Measurements from ENCODE around the gene PCDHGB5.
"Not testable (repeated sequence)": the region's sequence is repeated elsewhere in the genome, so short reads cannot be mapped to it uniquely, and the experiment has no call there.

The PCDHGB5 gene

DNA sequence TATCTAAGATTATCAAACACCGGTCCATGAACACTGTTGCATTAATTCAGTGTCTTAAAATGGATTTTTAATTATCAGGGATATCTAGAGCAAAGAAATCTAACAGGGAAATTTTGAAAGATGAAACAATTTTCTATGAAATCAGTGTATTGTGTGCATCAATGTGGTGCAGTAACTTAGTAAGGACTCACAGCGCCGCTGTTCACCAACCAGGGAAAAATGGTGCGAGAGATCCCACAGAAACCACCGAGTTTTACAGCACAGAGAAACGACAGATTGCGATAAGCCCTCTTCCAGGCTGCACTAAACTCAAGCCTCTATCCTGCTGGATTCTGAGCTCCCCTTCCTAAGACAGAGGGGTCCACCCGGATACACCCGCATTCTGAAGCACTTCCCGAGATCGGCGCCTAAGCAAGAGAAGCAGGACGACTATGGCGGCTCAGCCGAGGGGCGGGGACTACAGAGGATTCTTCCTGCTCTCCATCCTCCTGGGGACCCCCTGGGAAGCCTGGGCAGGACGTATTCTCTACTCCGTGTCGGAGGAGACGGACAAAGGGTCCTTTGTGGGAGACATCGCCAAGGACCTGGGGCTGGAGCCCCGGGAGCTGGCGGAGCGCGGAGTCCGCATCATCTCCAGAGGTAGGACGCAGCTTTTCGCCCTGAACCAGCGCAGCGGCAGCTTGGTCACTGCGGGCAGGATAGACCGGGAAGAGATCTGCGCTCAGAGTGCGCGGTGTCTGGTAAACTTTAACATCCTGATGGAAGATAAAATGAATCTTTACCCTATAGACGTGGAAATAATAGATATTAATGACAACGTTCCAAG lies 15.1 kb upstream of the PCDHGB5 start, which contains the start of gene PCDHGA7:
PCDHGA7 (plus strand) TSS at position 274 of the 826 bp plus-strand sequence; CDS start at position 432, 158 bp downstream.
- no peak for DNase-seq

DNA sequence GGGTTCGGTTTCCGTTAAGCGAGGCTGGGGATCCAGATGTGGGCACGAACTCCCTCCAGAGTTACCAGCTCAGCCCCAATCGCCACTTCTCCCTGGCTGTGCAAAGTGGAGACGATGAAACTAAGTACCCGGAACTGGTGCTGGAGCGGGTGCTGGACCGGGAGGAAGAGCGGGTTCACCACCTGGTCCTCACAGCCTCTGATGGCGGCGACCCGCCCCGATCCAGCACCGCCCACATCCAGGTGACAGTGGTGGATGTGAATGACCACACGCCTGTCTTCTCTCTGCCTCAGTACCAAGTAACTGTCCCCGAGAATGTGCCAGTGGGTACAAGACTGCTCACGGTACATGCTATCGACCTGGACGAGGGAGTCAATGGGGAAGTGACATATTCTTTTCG lies 14.4 kb upstream of the PCDHGB5 start:
- DNase-seq, result no peak

DNA sequence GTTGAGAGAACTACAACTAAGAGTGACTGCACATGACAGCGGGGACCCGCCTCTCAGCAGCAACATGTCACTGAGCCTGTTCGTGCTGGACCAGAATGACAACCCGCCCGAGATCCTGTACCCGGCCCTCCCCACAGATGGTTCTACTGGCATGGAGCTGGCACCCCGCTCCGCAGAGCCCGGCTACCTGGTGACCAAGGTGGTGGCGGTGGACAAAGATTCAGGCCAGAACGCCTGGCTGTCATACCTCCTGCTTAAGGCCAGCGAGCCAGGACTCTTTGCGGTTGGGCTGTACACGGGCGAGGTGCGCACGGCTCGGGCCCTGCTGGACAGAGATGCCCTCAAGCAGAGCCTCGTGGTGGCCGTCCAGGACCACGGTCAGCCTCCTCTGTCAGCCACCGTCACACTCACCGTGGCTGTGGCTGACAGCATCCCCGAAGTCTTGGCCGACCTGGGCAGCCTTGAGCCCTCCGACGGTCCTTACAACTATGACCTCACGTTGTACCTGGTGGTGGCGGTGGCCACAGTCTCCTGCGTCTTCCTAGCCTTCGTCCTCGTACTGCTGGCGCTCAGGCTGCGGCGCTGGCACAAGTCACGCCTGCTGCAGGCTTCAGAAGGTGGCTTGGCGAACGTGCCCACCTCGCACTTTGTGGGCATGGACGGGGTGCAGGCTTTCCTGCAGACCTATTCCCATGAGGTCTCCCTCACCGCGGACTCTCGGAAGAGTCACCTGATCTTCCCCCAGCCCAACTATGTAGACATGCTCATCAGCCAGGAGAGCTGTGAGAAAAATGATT lies 13.1 kb upstream of the PCDHGB5 start:
- DNase-seq, result no peak

DNA sequence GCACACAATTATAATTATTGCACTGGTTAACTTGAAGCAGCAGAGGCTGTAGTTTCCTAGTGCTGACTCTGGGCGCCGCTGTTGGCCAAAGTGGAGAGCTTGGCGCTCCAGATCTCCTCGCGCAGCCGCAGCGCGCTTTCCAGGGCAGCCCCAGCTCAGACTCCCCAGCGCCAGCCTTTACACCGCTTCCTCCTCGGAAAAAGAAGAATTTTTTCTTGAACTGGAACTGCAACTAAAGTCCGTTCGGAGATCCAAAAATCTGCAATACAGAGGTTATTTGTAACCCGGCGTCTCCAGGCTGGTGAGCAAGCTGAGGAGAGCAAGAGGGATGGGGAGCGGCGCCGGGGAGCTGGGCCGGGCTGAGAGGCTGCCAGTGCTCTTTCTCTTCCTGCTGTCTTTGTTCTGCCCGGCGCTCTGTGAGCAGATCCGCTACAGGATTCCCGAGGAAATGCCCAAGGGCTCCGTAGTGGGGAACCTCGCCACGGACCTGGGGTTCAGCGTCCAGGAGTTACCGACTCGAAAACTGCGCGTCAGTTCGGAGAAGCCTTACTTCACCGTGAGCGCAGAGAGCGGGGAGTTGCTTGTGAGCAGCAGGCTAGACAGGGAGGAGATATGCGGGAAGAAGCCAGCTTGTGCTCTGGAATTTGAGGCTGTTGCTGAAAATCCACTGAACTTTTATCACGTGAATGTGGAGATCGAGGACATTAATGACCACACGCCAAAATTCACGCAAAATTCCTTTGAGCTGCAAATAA lies 10.0 kb upstream of the PCDHGB5 start, which contains the start of gene PCDHGB4:
PCDHGB4 (plus strand) TSS at position 142 of the 755 bp plus-strand sequence; CDS start at position 329, 187 bp downstream.
- not testable (repeated sequence) for DNase-seq

DNA sequence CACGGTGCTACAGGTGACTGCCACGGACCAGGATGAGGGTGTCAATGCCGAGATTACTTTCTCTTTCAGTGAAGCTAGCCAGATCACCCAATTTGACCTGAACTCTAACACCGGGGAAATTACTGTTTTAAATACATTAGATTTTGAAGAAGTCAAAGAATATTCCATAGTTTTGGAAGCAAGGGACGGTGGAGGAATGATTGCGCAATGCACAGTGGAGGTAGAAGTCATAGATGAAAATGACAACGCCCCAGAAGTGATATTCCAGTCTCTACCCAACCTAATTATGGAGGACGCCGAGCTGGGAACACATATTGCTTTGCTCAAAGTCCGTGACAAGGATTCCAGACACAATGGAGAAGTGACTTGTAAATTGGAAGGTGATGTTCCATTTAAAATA lies 9.1 kb upstream of the PCDHGB5 start:
- no peak for DNase-seq

DNA sequence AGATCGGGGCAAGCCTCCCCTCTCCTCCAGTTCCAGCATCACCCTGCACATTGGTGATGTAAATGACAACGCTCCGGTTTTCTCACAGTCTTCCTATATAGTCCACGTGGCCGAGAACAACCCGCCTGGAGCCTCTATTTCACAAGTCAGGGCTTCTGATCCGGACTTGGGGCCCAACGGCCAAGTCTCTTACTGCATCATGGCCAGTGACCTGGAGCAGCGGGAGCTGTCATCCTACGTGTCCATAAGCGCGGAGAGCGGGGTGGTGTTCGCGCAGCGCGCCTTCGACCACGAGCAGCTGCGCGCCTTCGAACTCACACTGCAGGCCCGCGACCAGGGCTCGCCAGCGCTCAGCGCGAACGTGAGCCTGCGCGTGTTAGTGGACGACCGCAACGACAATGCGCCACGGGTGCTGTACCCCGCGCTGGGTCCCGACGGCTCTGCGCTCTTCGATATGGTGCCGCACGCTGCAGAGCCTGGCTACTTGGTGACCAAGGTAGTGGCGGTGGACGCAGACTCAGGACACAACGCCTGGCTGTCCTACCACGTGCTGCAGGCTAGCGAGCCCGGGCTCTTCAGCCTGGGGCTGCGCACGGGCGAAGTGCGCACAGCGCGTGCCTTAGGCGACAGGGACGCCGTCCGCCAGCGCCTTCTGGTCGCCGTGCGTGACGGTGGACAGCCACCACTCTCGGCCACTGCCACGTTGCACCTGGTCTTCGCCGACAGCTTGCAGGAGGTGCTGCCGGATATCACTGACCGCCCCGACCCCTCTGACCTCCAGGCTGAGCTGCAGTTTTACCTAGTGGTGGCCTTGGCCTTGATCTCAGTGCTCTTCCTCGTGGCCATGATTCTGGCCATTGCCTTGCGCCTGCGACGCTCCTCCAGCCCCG lies 8.3 kb upstream of the PCDHGB5 start:
- DNase-seq, result no peak

DNA sequence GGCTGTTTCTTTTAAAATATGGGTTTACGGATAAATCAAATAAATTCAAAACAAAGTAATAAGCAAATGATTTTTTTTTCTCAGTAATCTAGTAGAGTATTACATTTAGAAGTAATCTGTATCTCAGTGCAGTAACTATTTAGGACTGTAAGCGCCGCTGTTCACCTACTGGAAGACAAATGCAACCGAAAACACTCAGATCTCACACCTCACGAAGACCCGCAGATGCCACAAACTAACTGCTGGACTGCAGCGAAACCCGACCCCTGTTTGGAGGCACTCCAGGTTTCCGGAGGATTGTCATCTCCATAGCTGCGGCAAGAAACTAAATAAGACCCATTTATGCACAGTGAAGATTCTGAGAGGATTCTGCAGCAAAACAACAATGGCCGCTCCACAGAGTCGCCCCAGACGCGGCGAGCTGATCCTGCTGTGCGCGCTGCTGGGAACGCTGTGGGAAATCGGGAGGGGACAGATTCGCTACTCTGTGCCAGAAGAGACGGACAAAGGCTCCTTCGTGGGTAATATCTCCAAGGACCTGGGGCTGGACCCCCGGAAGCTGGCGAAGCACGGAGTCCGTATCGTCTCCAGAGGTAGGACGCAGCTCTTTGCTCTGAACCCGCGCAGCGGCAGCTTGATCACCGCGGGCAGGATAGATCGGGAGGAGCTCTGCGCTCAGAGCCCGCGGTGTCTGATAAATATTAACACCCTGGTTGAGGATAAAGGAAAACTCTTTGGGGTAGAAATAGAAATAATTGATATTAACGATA lies 5.1 kb upstream of the PCDHGB5 start, which contains the start of gene PCDHGA8:
PCDHGA8 (plus strand) TSS at position 205 of the 770 bp plus-strand sequence; CDS start at position 386, 181 bp downstream.
- DNase-seq, result no peak

DNA sequence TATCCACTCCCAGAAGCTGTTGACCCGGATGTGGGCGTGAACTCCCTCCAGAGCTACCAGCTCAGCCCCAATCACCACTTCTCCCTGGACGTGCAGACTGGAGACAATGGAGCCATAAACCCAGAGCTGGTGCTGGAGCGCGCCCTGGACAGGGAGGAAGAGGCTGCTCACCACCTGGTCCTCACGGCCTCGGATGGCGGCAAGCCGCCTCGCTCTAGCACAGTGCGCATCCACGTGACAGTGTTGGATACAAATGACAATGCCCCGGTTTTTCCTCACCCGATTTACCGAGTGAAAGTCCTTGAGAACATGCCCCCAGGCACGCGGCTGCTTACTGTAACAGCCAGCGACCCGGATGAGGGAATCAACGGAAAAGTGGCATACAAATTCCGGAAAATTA lies 4.5 kb upstream of the PCDHGB5 start:
- DNase-seq, result no peak

DNA sequence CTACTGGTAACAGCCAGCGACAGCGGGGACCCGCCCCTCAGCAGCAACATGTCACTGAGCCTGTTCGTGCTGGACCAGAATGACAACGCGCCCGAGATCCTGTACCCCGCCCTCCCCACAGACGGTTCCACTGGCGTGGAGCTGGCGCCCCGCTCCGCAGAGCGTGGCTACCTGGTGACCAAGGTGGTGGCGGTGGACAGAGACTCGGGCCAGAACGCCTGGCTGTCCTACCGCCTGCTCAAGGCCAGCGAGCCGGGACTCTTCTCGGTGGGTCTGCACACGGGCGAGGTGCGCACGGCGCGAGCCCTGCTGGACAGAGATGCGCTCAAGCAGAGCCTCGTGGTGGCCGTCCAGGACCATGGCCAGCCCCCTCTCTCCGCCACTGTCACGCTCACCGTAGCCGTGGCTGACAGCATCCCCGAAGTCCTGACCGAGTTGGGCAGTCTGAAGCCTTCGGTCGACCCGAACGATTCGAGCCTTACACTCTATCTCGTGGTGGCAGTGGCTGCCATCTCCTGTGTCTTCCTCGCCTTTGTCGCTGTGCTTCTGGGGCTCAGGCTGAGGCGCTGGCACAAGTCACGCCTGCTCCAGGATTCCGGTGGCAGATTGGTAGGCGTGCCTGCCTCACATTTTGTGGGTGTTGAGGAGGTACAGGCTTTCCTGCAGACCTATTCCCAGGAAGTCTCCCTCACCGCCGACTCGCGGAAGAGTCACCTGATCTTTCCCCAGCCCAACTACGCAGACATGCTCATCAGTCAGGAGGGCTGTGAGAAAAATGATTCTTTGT lies 3.2 kb upstream of the PCDHGB5 start:
- DNase-seq, result not testable (repeated sequence)

DNA sequence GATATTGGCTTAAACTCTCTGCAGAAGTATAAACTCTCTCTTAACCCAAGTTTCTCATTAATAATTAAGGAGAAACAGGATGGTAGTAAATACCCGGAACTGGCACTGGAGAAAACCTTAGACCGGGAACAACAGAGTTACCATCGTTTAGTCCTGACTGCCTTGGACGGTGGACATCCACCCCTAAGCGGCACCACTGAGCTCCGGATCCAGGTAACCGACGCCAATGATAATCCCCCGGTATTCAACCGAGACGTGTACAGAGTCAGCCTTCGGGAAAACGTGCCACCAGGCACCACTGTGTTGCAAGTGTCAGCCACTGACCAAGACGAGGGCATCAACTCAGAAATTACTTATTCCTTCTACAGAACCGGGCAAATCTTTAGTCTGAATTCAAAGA lies 861 bp downstream of the PCDHGB5 start:
- no peak for DNase-seq

DNA sequence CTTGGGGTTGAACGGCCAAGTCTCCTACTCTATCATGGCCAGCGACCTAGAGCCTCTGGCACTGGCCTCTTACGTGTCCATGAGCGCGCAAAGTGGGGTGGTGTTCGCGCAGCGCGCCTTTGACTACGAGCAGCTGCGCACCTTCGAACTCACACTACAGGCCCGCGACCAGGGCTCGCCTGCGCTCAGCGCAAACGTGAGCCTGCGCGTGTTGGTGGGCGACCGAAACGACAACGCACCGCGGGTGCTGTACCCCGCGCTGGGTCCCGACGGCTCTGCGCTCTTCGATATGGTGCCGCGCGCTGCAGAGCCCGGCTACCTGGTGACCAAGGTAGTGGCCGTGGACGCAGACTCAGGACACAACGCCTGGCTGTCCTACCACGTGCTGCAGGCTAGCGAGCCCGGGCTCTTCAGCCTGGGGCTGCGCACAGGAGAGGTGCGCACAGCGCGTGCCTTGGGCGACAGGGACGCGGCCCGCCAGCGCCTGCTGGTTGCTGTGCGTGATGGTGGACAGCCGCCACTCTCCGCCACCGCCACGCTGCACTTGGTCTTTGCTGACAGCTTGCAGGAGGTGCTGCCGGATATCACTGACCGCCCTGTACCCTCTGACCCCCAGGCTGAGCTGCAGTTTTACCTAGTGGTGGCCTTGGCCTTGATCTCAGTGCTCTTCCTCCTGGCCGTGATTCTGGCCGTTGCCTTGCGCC lies 2.0 kb downstream of the PCDHGB5 start:
- DNase-seq, result no peak

DNA sequence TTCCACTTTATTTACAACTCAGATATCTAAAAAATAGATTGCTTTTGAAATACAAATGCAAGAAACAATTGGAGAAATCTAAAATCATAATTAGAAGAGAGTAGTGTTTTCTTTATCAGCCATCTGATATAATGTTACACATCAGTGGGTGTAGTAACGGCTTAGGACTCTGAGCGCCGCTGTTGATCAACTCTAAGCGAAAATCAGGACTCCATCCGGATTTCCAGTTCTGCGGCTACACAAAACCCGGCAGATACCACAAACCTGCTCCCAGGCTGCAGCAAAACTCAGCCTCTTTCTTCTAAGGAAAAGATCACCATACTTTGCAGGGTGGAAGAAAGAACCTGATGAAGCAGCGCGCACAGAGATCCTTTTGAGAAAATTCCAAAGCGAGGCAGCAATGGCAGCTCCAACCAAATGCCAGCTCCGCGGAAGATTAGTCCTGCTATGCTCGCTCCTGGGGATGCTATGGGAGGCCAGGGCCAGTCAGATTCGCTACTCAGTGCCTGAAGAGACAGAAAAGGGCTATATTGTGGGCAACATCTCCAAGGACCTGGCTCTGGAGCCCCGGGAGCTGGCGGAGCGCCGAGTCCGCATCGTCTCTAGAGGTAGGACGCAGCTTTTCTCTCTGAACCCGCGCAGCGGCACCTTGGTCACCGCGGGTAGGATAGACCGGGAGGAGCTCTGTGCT lies 5.0 kb downstream of the PCDHGB5 start, which contains the start of gene PCDHGA9:
PCDHGA9 (plus strand) TSS at position 226 of the 691 bp plus-strand sequence; CDS start at position 401, 175 bp downstream.
- DNase-seq, result no peak

DNA sequence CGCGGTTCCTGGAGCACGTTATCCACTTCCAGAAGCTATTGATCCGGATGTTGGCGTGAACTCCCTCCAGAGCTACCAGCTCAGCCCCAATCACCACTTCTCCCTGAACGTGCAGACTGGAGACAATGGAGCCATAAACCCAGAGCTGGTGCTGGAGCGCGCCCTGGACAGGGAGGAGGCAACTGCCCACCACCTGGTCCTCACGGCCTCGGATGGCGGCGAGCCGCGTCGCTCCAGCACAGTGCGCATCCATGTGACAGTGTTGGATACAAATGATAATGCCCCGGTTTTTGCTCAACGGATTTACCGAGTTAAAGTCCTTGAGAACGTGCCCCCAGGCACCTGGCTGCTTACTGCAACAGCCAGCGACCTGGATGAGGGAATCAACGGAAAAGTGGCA lies 5.6 kb downstream of the PCDHGB5 start:
- no peak for DNase-seq

DNA sequence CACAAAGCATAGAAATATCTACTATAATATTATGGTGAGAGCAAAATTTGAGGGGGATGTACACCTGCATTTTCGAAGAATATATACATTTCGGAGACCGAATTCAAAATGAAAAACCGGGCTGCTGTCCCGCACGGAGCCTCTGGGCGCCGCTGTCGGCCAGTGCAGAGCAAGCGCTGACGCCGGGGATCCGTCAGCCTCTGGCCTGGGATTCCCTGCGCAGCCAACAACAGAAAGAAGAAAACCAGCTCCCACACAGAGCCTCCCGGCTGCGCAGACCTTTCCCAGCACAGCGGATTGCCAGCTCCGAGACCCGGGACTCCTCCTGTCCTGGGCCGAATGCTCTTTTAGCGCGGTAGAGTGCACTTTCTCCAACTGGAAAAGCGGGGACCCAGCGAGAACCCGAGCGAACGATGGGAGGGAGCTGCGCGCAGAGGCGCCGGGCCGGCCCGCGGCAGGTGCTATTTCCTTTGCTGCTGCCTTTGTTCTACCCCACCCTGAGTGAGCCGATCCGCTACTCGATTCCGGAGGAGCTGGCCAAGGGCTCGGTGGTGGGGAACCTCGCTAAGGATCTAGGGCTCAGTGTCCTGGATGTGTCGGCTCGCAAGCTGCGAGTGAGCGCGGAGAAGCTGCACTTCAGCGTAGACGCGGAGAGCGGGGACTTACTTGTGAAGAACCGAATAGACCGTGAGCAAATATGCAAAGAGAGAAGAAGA lies 10.2 kb downstream of the PCDHGB5 start, which contains the start of gene PCDHGB6:
PCDHGB6 (plus strand) TSS at position 232 of the 716 bp plus-strand sequence; CDS start at position 414, 182 bp downstream.
- DNase-seq, result not testable (repeated sequence)

DNA sequence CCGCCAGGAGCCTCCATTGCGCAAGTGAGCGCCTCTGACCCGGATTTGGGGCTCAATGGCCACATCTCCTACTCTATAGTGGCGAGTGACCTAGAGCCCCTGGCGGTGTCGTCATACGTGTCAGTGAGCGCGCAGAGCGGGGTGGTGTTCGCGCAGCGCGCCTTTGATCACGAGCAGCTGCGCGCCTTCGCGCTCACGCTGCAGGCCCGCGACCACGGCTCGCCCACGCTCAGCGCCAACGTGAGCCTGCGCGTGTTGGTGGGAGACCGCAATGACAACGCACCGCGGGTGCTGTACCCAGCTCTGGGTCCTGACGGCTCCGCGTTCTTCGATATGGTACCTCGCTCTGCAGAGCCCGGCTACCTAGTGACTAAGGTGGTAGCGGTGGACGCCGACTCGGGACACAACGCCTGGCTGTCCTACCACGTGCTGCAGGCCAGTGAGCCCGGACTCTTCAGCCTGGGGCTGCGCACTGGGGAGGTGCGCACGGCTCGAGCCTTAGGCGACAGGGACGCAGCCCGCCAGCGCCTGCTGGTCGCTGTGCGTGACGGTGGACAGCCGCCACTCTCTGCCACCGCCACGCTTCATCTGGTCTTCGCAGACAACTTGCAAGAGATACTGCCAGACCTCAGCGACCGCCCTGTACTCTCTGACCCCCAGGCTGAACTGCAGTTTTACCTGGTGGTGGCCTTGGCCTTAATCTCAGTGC lies 12.0 kb downstream of the PCDHGB5 start:
- no peak for DNase-seq

DNA sequence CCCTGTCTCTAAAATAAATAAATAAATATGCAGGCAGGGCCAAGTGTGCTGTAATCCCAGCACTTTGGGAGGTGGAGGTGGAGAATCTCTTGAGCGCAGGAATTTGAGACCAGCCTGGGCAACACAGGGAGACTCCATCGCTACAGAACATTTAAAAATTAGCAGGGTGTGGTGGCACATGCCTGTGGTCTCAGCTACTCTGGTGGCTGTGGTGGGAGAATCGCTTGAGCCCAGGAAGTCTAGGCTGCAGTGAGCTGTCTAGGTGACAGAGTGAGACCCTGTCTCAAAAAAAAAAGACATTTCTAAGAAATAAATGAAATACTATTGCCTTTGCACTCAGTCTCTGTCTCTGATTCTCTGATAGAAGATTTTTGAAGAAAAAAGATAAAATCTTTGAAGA lies 13.8 kb downstream of the PCDHGB5 start:
- DNase-seq, result no peak

DNA sequence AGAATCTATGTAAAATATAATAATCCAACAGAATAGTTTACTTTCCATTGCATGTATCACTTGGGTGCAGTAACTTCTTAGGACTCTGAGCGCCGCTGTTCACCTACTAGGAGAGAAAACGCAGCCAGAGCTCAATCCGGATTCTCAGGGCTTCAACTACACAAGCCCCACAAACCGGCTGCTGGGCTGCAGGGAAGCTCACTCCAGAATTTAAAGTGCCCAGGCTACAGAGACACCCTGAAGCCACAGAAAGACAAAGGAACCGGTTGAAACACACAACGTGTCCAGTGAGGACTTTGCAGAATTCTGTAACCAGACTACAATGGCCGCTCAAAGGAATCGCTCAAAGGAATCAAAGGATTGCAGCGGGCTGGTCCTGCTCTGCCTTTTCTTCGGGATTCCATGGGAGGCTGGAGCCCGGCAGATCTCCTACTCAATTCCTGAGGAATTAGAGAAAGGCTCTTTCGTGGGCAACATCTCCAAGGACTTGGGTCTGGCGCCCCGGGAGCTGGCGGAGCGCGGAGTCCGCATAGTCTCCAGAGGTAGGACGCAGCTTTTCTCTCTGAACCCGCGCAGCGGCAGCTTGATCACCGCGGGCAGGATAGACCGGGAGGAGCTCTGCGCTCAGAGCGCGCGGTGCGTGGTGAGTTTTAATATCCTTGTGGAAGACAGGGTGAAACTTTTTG lies 15.2 kb downstream of the PCDHGB5 start, which contains the start of gene PCDHGA10:
PCDHGA10 (plus strand) TSS at position 134 of the 686 bp plus-strand sequence; CDS start at position 323, 189 bp downstream.
- no peak for DNase-seq
